Measurements from ENCODE around the gene SLC6A8.
"Not testable (repeated sequence)": the region's sequence is repeated elsewhere in the genome, so short reads cannot be mapped to it uniquely, and the experiment has no call there.

SLC6A8 gene

DNA sequence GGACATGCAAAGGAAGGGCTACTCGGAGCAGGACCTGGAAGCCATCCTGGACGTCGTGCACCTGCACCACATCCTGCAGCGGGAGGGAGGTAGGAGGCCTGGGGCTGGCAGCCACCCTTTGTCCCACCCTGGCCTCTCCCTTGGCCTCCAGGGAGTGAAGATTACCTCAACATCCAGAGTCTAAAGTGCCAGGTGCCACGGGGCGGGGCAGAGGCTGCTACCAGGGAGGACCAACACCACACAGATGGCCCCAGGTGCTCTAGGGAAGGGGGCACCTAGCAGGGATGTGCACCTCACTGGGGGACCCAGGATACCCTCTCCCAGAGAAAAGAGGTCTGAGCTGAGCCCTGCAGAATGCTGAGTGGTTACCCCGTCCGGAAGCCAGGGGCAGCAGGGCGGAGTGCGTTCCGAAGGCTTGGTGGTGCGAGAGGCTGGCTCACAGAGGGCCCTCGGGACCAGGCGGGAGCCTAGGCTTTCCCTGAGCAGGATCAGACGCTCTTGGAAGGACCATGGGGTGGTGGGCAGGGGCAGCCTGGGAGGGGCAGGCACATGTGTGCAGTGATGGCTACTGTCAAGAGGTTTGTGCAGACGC is 53.0 kb downstream of the SLC6A8 start:
- no peak overlapping the region for H3K27ac ChIP-seq (ENCODE audit: low read length)
- ATAC-seq (ENCODE audit: insufficient read depth, low read depth): no peak
- H2AFZ ChIP-seq (ENCODE audit: low read depth, low read length): no peak overlapping the region

DNA sequence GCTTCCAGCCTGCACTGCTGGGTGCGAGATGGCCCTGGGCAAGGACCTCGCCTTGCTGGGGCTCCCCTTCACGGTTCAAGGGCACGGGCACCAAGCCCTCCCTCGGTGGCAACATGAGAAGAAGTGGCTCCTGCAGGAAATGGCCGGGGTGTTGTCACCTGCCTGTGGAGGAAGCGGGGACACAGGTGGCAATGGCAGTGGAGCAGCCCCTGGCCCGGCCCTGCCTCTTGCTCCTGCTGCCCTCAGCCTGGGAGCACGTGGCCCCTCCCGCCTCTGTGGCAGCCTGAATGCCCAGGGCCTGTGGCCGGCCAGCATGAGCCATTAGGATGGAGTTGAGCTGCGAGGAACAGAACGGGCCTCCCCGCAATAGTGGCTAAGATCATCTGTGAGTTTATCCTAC is 53.7 kb downstream of the SLC6A8 start:
- no peaks in the 10 kb centered on the region for H3K27me3 ChIP-seq (ENCODE audit: insufficient read depth, low read length, poor library complexity)
- no peak for ATAC-seq (ENCODE audit: insufficient read depth, low read depth)
- no peaks in the 10 kb centered on the region for H3K36me3 ChIP-seq (ENCODE audit: insufficient read depth, low read length)
- TF ChIP-seq EZH2 (IDR thresholded peaks at IDR 0.05; ENCODE audit: borderline replicate concordance, low read depth, low read length, severe bottlenecking): no peak
- TF ChIP-seq, protein P1, sequence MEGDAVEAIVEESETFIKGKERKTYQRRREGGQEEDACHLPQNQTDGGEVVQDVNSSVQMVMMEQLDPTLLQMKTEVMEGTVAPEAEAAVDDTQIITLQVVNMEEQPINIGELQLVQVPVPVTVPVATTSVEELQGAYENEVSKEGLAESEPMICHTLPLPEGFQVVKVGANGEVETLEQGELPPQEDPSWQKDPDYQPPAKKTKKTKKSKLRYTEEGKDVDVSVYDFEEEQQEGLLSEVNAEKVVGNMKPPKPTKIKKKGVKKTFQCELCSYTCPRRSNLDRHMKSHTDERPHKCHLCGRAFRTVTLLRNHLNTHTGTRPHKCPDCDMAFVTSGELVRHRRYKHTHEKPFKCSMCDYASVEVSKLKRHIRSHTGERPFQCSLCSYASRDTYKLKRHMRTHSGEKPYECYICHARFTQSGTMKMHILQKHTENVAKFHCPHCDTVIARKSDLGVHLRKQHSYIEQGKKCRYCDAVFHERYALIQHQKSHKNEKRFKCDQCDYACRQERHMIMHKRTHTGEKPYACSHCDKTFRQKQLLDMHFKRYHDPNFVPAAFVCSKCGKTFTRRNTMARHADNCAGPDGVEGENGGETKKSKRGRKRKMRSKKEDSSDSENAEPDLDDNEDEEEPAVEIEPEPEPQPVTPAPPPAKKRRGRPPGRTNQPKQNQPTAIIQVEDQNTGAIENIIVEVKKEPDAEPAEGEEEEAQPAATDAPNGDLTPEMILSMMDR (IDR thresholded peaks at IDR 0.05; ENCODE audit: borderline replicate concordance, extremely low read depth, low read length, poor library complexity, severe bottlenecking): no peak
- no peaks in the 10 kb centered on the region for H3K79me2 ChIP-seq (ENCODE audit: insufficient read depth, low read length)
- no peak overlapping the region for H3K4me2 ChIP-seq (ENCODE audit: insufficient read depth, low read length)
- no peak overlapping the region for H2AFZ ChIP-seq (ENCODE audit: low read depth, low read length)
- no peak overlapping the region for H3K4me3 ChIP-seq (ENCODE audit: low read depth in 1 of 2, low read length in 2 of 2)
- H4K20me1 ChIP-seq (ENCODE audit: insufficient read depth, low read length): no peaks in the 10 kb centered on the region
- no peak overlapping the region for H3K9ac ChIP-seq (ENCODE audit: low read depth, low read length)
- no peak overlapping the region for H3K27ac ChIP-seq (ENCODE audit: low read length)
- no peaks in the 10 kb centered on the region for H3K9me3 ChIP-seq (ENCODE audit: insufficient read depth, low read length, severe bottlenecking)
- DNase-seq: no peak
- H3K4me1 ChIP-seq (ENCODE audit: insufficient read depth, low read length): no peaks in the 10 kb centered on the region

More for the DNA sequence above, 53.0 kb downstream of the SLC6A8 start:
- no peak for DNase-seq
- TF ChIP-seq, protein P1 (IDR thresholded peaks at IDR 0.05; ENCODE audit: borderline replicate concordance, extremely low read depth, low read length, poor library complexity, severe bottlenecking): no peak
- TF ChIP-seq EZH2 (IDR thresholded peaks at IDR 0.05; ENCODE audit: borderline replicate concordance, low read depth, low read length, severe bottlenecking): no peak
- H3K4me1 ChIP-seq (ENCODE audit: insufficient read depth, low read length): no peaks in the 10 kb centered on the region
- no peaks in the 10 kb centered on the region for H3K9me3 ChIP-seq (ENCODE audit: insufficient read depth, low read length, severe bottlenecking)
- H4K20me1 ChIP-seq (ENCODE audit: insufficient read depth, low read length): no peaks in the 10 kb centered on the region
- no peaks in the 10 kb centered on the region for H3K79me2 ChIP-seq (ENCODE audit: insufficient read depth, low read length)
- H3K27me3 ChIP-seq (ENCODE audit: insufficient read depth, low read length, poor library complexity): no peaks in the 10 kb centered on the region
- no peak overlapping the region for H3K4me2 ChIP-seq (ENCODE audit: insufficient read depth, low read length)
- H3K36me3 ChIP-seq (ENCODE audit: insufficient read depth, low read length): no peaks in the 10 kb centered on the region
- no peak overlapping the region for H3K9ac ChIP-seq (ENCODE audit: low read depth, low read length)
- no peak overlapping the region for H3K4me3 ChIP-seq (ENCODE audit: low read depth in 1 of 2, low read length in 2 of 2)

DNA sequence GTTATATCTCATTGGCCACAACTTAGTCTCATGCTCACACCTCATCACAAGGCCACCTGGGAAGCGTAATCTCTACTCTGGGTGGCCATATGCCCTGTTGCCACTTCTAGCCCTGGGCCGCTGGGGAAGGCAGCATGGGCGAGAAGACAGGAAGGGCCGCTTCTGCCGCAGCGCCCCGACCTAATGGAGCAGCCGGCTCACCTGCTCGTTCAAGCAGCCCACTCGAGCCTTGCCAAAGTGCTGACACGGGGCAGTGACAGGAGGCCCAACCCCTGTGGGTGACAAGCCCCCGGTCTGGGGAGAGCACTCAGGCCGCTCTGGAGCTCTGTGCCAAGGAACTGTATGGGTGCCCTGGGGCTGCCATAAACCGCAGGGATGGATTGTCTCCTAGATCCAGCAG is 54.4 kb downstream of the SLC6A8 start:
- H3K4me2 ChIP-seq (ENCODE audit: insufficient read depth, low read length); ATAC-seq (ENCODE audit: insufficient read depth, low read depth); H3K9ac ChIP-seq (ENCODE audit: low read depth, low read length); H3K27ac ChIP-seq (ENCODE audit: low read length); H3K4me1 ChIP-seq (ENCODE audit: insufficient read depth, low read length); H3K36me3 ChIP-seq (ENCODE audit: insufficient read depth, low read length); H2AFZ ChIP-seq (ENCODE audit: low read depth, low read length); H4K20me1 ChIP-seq (ENCODE audit: insufficient read depth, low read length); H3K9me3 ChIP-seq (ENCODE audit: insufficient read depth, low read length, severe bottlenecking); H3K27me3 ChIP-seq (ENCODE audit: insufficient read depth, low read length, poor library complexity); H3K4me3 ChIP-seq (ENCODE audit: low read depth in 1 of 2, low read length in 2 of 2); DNase-seq; H3K79me2 ChIP-seq (ENCODE audit: insufficient read depth, low read length): not testable (repeated sequence)

DNA sequence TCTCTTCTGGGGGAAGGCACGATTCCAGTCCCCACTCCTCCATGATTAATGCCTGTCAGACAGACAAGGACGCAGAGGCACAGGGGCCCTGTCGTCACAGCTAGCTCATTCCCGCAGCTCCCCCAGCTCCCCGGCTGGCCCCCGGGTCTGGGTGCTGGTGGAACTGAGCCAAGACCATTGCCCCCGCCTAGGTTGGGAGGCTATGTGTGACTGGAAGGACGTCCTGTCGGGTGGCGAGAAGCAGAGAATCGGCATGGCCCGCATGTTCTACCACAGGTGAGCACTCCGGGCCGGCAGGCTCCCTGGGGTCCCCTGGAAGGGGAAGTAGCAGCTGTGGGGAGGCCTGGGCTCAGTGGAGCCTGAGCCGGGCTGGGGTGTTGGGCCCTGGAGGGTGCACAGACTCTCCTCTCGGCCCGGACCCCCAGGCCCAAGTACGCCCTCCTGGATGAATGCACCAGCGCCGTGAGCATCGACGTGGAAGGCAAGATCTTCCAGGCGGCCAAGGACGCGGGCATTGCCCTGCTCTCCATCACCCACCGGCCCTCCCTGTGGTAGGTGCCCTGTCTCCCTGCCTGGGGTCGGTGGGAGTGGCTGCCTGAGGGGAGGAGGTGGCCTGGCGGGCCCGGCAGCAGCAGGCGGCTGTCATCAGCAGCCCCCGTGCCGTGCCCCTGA is 55.2 kb downstream of the SLC6A8 start:
- H3K27me3 ChIP-seq (ENCODE audit: insufficient read depth, low read length, poor library complexity); H3K4me1 ChIP-seq (ENCODE audit: insufficient read depth, low read length); H3K9ac ChIP-seq (ENCODE audit: low read depth, low read length); H3K9me3 ChIP-seq (ENCODE audit: insufficient read depth, low read length, severe bottlenecking); DNase-seq; ATAC-seq (ENCODE audit: insufficient read depth, low read depth); H3K4me3 ChIP-seq (ENCODE audit: low read depth in 1 of 2, low read length in 2 of 2); H3K79me2 ChIP-seq (ENCODE audit: insufficient read depth, low read length); H2AFZ ChIP-seq (ENCODE audit: low read depth, low read length); H3K36me3 ChIP-seq (ENCODE audit: insufficient read depth, low read length); H3K27ac ChIP-seq (ENCODE audit: low read length); H3K4me2 ChIP-seq (ENCODE audit: insufficient read depth, low read length); H4K20me1 ChIP-seq (ENCODE audit: insufficient read depth, low read length): not testable (repeated sequence)

DNA sequence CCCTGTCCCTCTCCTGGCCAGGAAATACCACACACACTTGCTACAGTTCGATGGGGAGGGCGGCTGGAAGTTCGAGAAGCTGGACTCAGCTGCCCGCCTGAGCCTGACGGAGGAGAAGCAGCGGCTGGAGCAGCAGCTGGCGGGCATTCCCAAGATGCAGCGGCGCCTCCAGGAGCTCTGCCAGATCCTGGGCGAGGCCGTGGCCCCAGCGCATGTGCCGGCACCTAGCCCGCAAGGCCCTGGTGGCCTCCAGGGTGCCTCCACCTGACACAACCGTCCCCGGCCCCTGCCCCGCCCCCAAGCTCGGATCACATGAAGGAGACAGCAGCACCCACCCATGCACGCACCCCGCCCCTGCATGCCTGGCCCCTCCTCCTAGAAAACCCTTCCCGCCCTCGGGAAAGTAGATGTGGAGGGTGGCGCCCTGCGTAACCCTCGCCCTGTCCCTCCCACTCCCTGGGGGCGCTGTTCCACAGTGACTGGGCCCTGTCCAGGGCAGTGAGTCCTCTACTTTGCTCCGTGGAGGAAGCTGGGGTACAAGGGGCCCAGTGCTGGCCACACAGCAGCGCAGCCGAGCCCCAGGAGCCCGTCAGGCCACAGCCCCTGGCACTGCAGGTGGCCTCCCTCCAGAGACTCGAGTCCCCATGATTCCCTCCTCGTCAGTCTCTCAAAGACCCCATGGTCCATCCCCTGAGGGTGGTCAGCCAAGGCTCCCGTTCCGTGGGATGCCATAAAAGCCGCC is 55.9 kb downstream of the SLC6A8 start:
- H3K27ac ChIP-seq (ENCODE audit: low read length); H3K79me2 ChIP-seq (ENCODE audit: insufficient read depth, low read length); H3K9ac ChIP-seq (ENCODE audit: low read depth, low read length); ATAC-seq (ENCODE audit: insufficient read depth, low read depth); H4K20me1 ChIP-seq (ENCODE audit: insufficient read depth, low read length); H3K36me3 ChIP-seq (ENCODE audit: insufficient read depth, low read length); H3K4me2 ChIP-seq (ENCODE audit: insufficient read depth, low read length); H3K9me3 ChIP-seq (ENCODE audit: insufficient read depth, low read length, severe bottlenecking); DNase-seq; H3K4me1 ChIP-seq (ENCODE audit: insufficient read depth, low read length); H3K27me3 ChIP-seq (ENCODE audit: insufficient read depth, low read length, poor library complexity); H3K4me3 ChIP-seq (ENCODE audit: low read depth in 1 of 2, low read length in 2 of 2); H2AFZ ChIP-seq (ENCODE audit: low read depth, low read length): not testable (repeated sequence)

All from DND-41 (cell line).